ENCODE data around the gene IARS2.
"Not testable (repeated sequence)": the region's sequence is repeated elsewhere in the genome, so short reads cannot be mapped to it uniquely, and the experiment has no call there.

IARS2 gene

DNA sequence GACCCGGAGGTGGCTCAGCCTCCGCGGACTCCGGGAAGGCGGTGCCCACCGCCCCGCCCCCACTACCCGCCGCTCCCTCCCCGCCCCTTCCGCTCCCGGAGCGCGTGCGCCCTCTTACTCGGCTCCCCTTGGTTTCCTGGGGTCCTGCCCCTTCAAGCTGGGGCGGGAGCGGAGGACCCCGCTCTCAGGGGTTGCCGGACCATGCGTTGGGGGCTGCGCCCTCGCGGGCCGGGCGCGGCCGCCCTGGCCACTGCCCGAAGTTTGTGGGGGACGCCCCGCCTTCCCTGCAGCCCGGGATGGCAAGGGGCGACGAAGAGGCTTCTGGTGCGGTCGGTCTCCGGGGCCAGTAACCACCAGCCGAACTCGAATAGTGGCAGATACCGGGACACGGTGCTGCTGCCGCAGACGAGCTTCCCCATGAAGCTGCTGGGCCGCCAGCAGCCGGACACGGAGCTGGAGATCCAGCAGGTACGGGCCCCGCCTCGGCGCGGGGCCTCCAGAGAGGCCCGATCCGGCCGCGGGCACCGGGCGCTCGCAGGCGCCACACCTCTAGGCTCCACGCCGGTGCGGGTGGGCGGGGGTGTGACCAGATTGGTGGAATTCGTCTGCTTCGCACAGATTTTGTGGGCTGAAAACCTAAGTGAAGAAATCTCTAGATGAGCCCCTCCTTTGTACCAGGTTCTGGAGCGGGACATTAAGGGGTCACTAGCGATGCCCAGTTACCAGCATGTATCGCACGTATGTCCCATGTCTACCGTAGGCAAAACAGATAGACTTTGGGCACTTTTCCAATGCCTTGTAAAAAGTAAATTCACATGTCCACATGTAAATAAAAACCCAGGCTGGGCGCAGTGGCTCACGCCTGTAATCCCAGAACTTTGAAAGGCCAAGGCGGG, at the start of gene IARS2:
Gene IARS2, plus strand, starts transcription at position 117 of the 896 bp plus-strand sequence. Its CDS starts 85 bp downstream, at position 202.
- peak; percentile 83 to 91 for DNase-seq (ENCODE audit: low read depth in 2 of 2)

GRCh38 chr1:220044678-220045355, 49.1 kb upstream of the IARS2 start:
- DNase-seq (ENCODE audit: low read depth in 2 of 2), result no peak

- DNase-seq (ENCODE audit: low read depth in 2 of 2), result no peak
Observed at GRCh38 chr1:220045356-220046051, 48.4 kb upstream of the IARS2 start.

GRCh38 chr1:220046052-220046930, 47.6 kb upstream of the IARS2 start, which contains the start of gene EPRS1:
Gene EPRS1 (minus strand): TSS chr1:220046505. CDS start chr1:220046388, 117 bp downstream.
- peak; percentile 90 to 93 for DNase-seq (ENCODE audit: low read depth in 2 of 2)

DNA sequence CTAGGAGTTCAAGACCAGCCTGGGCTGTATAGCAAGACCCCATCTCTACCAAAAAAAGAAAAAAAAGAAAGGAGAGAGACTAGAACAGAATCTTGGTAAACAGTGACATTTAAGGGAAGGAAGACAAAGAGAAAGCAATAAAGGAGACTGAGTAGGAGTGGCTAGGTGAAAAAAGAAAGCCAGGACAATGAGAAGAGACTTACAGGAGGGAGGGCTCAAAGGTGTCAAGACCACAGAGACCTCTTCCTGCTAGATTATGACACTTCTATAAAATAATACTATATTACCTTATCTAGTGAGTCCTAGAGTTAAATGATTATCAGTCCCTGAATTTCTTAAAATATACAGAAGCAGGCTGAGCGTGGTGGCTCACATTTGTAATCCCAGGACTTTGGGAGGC, 37.6 kb upstream of the IARS2 start:
- DNase-seq (ENCODE audit: low read depth in 2 of 2), result no peak

DNA sequence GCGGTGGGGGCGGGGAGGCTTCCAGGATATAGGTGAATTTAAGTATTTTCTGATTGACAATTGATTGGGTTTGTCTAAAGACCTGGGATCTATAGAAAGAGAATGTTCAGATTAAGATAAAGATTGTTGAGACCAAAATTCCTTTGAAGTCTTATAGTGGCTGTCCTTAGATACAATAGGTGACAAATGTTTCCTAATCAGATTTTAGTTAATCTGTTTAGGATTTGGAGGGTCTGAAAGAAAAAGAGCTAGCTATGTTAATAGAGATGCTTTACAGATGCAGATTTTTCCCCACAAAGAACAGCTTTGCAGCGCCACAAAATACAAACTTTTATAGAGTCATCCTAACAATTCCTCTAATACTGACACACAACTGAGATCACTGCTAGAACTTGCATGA, 33.1 kb upstream of the IARS2 start:
- no peak for DNase-seq (ENCODE audit: low read depth in 2 of 2)

- DNase-seq (ENCODE audit: low read depth in 2 of 2), result no peak
Observed at GRCh38 chr1:220062629-220063028, 31.3 kb upstream of the IARS2 start.

- DNase-seq (ENCODE audit: low read depth in 2 of 2), result no peak
Observed at GRCh38 chr1:220067269-220068204, 26.4 kb upstream of the IARS2 start.

GRCh38 chr1:220076861-220077762, 16.8 kb upstream of the IARS2 start:
- DNase-seq (ENCODE audit: low read depth in 2 of 2), result no peak

- DNase-seq (ENCODE audit: low read depth in 2 of 2), result no peak
Observed at GRCh38 chr1:220077887-220078286, 16.0 kb upstream of the IARS2 start.

DNA sequence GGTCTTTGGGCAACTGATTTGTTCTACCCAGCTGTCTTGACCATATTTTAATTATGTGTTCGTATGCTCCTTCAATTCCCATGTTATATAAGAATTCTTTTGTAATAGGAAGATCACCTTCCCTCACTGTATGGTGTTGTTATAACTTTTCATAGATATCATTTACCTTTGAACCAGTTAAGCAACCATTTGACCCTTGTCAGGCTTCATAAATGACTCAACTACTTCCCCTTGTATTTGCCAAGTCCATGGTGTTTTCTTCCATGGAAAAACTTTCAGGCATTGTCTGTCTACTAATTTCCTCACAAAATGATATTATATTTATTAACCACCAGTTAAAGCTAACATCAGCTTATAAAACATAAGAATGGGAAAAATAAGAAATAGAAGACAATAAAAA, 9.5 kb upstream of the IARS2 start:
- DNase-seq (ENCODE audit: low read depth in 2 of 2), result no peak

GRCh38 chr1:220086261-220086686, 7.7 kb upstream of the IARS2 start:
- not testable (repeated sequence) for DNase-seq (ENCODE audit: low read depth in 2 of 2)

- DNase-seq (ENCODE audit: low read depth in 2 of 2), result peak; percentile 93 to 95
Observed at GRCh38 chr1:220089650-220090556, 4.0 kb upstream of the IARS2 start, which contains the start of gene BPNT1. Gene BPNT1 (minus strand): TSS chr1:220089788. CDS start chr1:220079846, 9,942 bp downstream.

- no peak for DNase-seq (ENCODE audit: low read depth in 2 of 2)
Observed at GRCh38 chr1:220092694-220093093, 1.2 kb upstream of the IARS2 start.

DNA sequence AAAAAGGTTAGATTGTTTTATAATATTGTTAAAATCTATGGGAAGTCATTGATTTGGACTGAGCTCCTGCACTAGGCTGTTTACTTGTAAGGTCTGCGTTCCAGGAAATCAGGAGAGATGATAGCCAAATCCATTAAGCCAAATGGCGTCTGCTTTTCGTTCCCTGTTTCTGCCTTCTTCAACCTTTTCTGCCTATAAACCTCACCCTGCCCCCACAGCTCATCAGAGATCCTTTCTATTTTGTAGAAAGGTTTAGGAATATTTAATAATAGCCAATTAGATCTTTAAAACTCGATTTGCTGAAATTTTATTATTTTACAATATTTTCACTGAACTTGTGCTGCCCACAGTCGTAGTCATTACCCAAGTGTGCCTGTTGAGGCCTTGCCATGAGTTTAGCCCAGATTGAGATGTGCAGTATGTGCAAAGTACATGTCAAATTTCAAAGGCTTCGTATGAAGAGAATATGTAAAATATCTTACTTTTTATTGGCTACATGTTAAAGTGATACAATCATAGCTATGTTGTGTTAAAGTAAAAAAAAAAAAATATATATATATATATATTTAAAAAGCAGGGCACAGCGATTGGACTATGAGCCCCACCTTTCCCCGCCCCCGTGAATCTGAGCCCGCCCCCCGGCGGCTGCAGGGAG, 444 bp upstream of the IARS2 start:
- no peak for DNase-seq (ENCODE audit: low read depth in 2 of 2)

- DNase-seq (ENCODE audit: low read depth in 2 of 2), result no peak
Observed at GRCh38 chr1:220099826-220100225, 5.9 kb downstream of the IARS2 start.

- not testable (repeated sequence) for DNase-seq (ENCODE audit: low read depth in 2 of 2)
Observed at GRCh38 chr1:220110473-220110872, 16.5 kb downstream of the IARS2 start.

Measured in stimulated activated CD4-positive, alpha-beta T cell treated with anti-CD3 and anti-CD28 coated beads, Interleukin-15, amount 100 ng/mL, for 48 hours (primary cell).